K562 (cell line): ENCODE results near the gene SLC7A6. TPM values are rescaled to one million over a fixed set of nuclear protein-coding genes. Genes with fewer than 3 reads are reported as not detected.

Experiments used
- CTBP1 ChIP-seq: fragments of 450-650 bp; IDR thresholded peaks from 2 replicates; pipeline ENCODE4 v1.6.1; 2016; ENCODE audit warnings: borderline replicate concordance
- FOSL1 ChIP-seq: fragments of 200-800 bp; sonication (Bioruptor generic); conservative IDR thresholded peaks from 2 replicates; pipeline ENCODE4 v1.6.1; 2016; ENCODE audit warnings: missing genetic modification characterization, missing compliant biosample characterization
- GATAD2B ChIP-seq: fragments of 450-650 bp; IDR thresholded peaks from 2 replicates; pipeline ENCODE4 v1.6.1; 2017; ENCODE audit warnings: mild to moderate bottlenecking, borderline replicate concordance
- ZZZ3 ChIP-seq: fragments of 450-650 bp; IDR thresholded peaks from 2 replicates; pipeline ENCODE4 v1.6.1; 2016; ENCODE audit warnings: antibody characterized with exemption, mild to moderate bottlenecking, moderate library complexity
- polyA plus RNA-seq, 8 experiments: library from polyadenylated mRNA; depleted of rRNA in 4 of 8; stranded (reverse) in 5 of 8; unstranded in 3 of 8; fragments of >200 nt; fragmentation: Nextera tagmentation in 2 of 8; fragmentation: Illumina TruSeq in 1 of 8; extraction: Ambion mirVana in 2 of 8; extraction: Trizol in 1 of 8; gene quantifications; 2 replicates each; pipeline versions ENCODE4 v1.2.1 to v1.2.3, GENCODE V29; 2011 to 2014; ENCODE audit warnings: inconsistent platforms in 1 of 8, missing spikeins in 1 of 8
- total RNA-seq, 7 experiments: library from RNA; depleted of rRNA in 6 of 7; stranded (reverse); fragments of >200 nt in 6 of 7; fragmentation: Illumina TruSeq in 2 of 7; extraction: Trizol in 2 of 7; gene quantifications; 2 replicates each; pipeline versions ENCODE4 v1.2.1 to v1.2.3, GENCODE V29; 2011 to 2021; ENCODE audit warnings: low replicate concordance in 1 of 7
- TF ChIP-seq, protein P1 (sequence below): sonication (generic); formaldehyde crosslinking; IDR thresholded peaks from 2 replicates; pipeline ENCODE4 v1.8.0; 2022; ENCODE audit warnings: mild to moderate bottlenecking, missing genetic modification reagents
- TF ChIP-seq, protein P2 (sequence below): fragments of 450-650 bp; IDR thresholded peaks from 2 replicates; pipeline ENCODE4 v1.6.1; 2016; ENCODE audit warnings: missing biosample characterization, missing genetic modification characterization

Gene SLC7A6
- total and polyA plus RNA-seq, 9 of the 15 experiments (the other 6 are each of a cell fraction or from before 2014, with no cell fraction given): 12.6 to 60.1 (median 29.8) TPM

DNA sequence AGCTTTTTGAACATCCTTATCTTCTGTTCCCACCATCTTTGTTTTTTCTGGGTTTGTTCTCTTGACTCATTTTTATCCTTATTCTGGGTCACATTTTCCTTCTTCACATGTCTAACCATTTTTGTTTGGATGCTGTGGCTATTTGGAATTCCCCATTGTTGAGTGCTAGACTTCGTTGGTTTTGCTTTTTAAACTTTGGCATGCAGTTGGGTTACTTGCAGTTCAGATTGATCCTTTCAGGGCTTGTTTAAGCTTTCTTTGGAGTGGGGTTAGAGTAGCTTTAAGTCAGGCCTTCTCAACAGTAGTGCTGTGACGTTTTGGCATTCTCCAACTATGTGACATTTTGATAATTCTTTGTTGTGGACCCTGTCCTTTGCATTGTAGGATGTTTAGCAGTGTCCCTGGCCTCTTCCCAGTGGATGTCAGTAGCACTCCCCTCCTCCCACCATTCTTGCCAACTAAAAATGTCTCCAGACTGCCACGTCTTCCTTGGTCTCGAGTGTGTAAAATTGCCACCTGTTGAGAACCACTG lies 67.6 kb downstream of the SLC7A6 start (continued):
- TF ChIP-seq, protein P1, sequence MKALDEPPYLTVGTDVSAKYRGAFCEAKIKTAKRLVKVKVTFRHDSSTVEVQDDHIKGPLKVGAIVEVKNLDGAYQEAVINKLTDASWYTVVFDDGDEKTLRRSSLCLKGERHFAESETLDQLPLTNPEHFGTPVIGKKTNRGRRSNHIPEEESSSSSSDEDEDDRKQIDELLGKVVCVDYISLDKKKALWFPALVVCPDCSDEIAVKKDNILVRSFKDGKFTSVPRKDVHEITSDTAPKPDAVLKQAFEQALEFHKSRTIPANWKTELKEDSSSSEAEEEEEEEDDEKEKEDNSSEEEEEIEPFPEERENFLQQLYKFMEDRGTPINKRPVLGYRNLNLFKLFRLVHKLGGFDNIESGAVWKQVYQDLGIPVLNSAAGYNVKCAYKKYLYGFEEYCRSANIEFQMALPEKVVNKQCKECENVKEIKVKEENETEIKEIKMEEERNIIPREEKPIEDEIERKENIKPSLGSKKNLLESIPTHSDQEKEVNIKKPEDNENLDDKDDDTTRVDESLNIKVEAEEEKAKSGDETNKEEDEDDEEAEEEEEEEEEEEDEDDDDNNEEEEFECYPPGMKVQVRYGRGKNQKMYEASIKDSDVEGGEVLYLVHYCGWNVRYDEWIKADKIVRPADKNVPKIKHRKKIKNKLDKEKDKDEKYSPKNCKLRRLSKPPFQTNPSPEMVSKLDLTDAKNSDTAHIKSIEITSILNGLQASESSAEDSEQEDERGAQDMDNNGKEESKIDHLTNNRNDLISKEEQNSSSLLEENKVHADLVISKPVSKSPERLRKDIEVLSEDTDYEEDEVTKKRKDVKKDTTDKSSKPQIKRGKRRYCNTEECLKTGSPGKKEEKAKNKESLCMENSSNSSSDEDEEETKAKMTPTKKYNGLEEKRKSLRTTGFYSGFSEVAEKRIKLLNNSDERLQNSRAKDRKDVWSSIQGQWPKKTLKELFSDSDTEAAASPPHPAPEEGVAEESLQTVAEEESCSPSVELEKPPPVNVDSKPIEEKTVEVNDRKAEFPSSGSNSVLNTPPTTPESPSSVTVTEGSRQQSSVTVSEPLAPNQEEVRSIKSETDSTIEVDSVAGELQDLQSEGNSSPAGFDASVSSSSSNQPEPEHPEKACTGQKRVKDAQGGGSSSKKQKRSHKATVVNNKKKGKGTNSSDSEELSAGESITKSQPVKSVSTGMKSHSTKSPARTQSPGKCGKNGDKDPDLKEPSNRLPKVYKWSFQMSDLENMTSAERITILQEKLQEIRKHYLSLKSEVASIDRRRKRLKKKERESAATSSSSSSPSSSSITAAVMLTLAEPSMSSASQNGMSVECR (CRISPR knock-in tag): no peak
- TF ChIP-seq, protein P2, sequence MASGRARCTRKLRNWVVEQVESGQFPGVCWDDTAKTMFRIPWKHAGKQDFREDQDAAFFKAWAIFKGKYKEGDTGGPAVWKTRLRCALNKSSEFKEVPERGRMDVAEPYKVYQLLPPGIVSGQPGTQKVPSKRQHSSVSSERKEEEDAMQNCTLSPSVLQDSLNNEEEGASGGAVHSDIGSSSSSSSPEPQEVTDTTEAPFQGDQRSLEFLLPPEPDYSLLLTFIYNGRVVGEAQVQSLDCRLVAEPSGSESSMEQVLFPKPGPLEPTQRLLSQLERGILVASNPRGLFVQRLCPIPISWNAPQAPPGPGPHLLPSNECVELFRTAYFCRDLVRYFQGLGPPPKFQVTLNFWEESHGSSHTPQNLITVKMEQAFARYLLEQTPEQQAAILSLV (tag): no peak
- TF ChIP-seq ZZZ3: no peak
- no peak for TF ChIP-seq CTBP1
- TF ChIP-seq FOSL1 (tag): no peak
- TF ChIP-seq GATAD2B: no peak
- TF ChIP-seq, all 486 proteins: peak for 0
